ENCODE data around the gene COPS7A.

DNA sequence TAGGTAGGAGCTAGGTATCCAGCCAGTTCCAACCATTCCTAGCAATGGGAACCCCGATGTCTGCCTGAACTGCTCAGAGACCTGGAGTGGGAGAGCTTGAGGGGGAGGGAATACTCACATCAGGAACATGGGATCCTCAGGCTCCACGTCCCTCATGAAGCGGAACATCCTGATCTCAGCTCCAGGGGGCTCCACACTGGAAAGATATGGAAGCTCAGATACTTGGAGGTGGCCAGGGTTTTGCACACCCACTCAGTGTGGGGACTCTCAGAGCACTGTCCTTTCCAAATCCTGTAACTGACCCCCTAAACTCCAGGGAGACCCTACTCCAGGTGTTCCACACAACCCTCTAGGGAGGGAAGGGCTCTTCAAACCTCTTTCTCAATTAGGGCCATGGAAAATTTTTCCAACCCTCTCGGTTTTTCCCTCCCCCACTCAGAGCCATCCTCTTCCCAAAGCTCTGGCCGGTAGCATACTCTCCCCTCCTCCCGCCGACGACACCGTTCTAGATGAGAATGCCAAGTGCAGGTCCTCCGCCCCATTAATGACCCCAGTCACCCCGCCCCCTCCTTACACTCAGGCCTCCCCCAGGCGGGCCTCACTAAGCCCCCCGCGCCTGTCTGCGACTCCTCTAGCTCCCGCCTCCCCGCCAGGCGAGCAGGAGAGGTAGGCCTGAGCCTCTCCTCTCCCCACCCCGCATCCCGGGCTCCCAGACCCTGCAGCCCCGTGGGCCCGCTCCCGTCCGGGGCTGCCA lies 28.5 kb downstream of the COPS7A start:
- TF ChIP-seq YY1 (IDR thresholded peaks at IDR 0.05; ENCODE audit: borderline replicate concordance in 1 of 3, control insufficient read depth in 1 of 3, extremely low read depth in 1 of 3, insufficient read depth in 3 of 3, insufficient read length in 1 of 3, insufficient replicate concordance in 2 of 3, low read depth in 1 of 3, low read length in 2 of 3) (no peak), HSF4 (CRISPR knock-in tag; IDR thresholded peaks at IDR 0.05; ENCODE audit: borderline replicate concordance) (no peak), NR1H2 (CRISPR knock-in tag; IDR thresholded peaks at IDR 0.05) (no peak), ZNF354B (CRISPR knock-in tag; IDR thresholded peaks at IDR 0.05) (no peak), EZH2 (IDR thresholded peaks at IDR 0.05; ENCODE audit: borderline replicate concordance, low read depth, low read length) (no peak), NBN (IDR thresholded peaks at IDR 0.05; ENCODE audit: low read depth) (no peak), ZNF311 (CRISPR knock-in tag; IDR thresholded peaks at IDR 0.05) (no peak)
- TF ChIP-seq, protein P1, sequence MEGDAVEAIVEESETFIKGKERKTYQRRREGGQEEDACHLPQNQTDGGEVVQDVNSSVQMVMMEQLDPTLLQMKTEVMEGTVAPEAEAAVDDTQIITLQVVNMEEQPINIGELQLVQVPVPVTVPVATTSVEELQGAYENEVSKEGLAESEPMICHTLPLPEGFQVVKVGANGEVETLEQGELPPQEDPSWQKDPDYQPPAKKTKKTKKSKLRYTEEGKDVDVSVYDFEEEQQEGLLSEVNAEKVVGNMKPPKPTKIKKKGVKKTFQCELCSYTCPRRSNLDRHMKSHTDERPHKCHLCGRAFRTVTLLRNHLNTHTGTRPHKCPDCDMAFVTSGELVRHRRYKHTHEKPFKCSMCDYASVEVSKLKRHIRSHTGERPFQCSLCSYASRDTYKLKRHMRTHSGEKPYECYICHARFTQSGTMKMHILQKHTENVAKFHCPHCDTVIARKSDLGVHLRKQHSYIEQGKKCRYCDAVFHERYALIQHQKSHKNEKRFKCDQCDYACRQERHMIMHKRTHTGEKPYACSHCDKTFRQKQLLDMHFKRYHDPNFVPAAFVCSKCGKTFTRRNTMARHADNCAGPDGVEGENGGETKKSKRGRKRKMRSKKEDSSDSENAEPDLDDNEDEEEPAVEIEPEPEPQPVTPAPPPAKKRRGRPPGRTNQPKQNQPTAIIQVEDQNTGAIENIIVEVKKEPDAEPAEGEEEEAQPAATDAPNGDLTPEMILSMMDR (IDR thresholded peaks at IDR 0.05 in 2 of 3, conservative IDR thresholded peaks at IDR 0.05 in 1 of 3; ENCODE audit: insufficient read depth in 2 of 3, low read depth in 1 of 3, low read length in 3 of 3): 0 out of 6 replicates have a peak, but pooled peaks of 1 of the 3 experiments have one; percentile 34

All from K562 (cell line).